Measurements from ENCODE around the gene FAT1.

The FAT1 gene

GRCh38 chr4:186754976-186755375 is 31.3 kb upstream of the FAT1 start:
- Histone ChIP-seq H3K27me3 (ENCODE audit: control insufficient read depth in 5 of 5, insufficient read depth in 4 of 5, low read length in 5 of 5) (no peaks in the 10 kb centered on the region), H3K9ac (ENCODE audit: low read length in 5 of 5) (no peak overlapping the region), H3K4me1 (ENCODE audit: control insufficient read depth in 5 of 5, insufficient read depth in 5 of 5, low read length in 5 of 5) (peaks cover 0 to 4% (median under 1%) of the 10 kb centered on the region in 5 donors), H3K27ac (ENCODE audit: low read depth, low read length) (no peak overlapping the region), H3K9me3 (ENCODE audit: control insufficient read depth in 5 of 5, low read length in 5 of 5) (peaks cover 0 to 2% (median 0%) of the 10 kb centered on the region in 5 donors), H3K36me3 (ENCODE audit: control insufficient read depth in 5 of 5, insufficient read depth in 5 of 5, low read length in 5 of 5) (no peaks in the 10 kb centered on the region), H3K4me3 (ENCODE audit: low read depth in 1 of 5, low read length in 5 of 5) (no peak overlapping the region)

DNA sequence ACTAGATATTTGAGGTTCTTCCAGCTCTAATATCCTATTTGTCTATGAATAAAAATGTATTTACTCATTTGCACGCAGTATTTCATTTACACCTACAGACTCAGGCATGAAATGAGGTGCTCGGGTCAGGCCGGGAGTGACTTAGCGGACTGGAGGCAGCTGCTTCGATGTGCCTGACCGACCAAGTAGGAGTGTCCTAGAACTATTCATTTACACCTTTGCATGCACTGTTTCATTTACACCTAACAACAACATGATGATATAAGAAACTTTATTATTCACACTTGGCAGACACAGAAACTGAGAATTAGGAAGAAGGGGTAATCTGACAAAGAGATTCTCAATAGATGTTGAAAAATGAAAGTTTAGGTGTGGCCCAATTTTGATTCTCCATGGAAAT is 28.7 kb upstream of the FAT1 start:
- H3K36me3 ChIP-seq (ENCODE audit: control insufficient read depth in 5 of 5, insufficient read depth in 5 of 5, low read length in 5 of 5): no peaks in the 10 kb centered on the region
- H3K27me3 ChIP-seq (ENCODE audit: control insufficient read depth in 5 of 5, insufficient read depth in 4 of 5, low read length in 5 of 5): no peaks in the 10 kb centered on the region
- H3K9ac ChIP-seq (ENCODE audit: low read length in 5 of 5): no peak overlapping the region
- no peak overlapping the region for H3K27ac ChIP-seq (ENCODE audit: low read depth, low read length)
- H3K4me1 ChIP-seq (ENCODE audit: control insufficient read depth in 5 of 5, insufficient read depth in 5 of 5, low read length in 5 of 5): peaks cover 0 to 9% (median 7%) of the 10 kb centered on the region in 5 donors
- no peak overlapping the region for H3K4me3 ChIP-seq (ENCODE audit: low read depth in 1 of 5, low read length in 5 of 5)
- peaks cover 0 to 2% (median 0%) of the 10 kb centered on the region in 5 donors for H3K9me3 ChIP-seq (ENCODE audit: control insufficient read depth in 5 of 5, low read length in 5 of 5)

GRCh38 chr4:186749611-186750281 is 26.1 kb upstream of the FAT1 start:
- no peaks in the 10 kb centered on the region for H3K9me3 ChIP-seq (ENCODE audit: control insufficient read depth in 5 of 5, low read length in 5 of 5)
- H3K4me1 ChIP-seq (ENCODE audit: control insufficient read depth in 5 of 5, insufficient read depth in 5 of 5, low read length in 5 of 5): peaks cover 0 to 9% (median 7%) of the 10 kb centered on the region in 5 donors
- H3K36me3 ChIP-seq (ENCODE audit: control insufficient read depth in 5 of 5, insufficient read depth in 5 of 5, low read length in 5 of 5): no peaks in the 10 kb centered on the region
- H3K9ac ChIP-seq (ENCODE audit: low read length in 5 of 5): no peak overlapping the region
- H3K4me3 ChIP-seq (ENCODE audit: low read depth in 1 of 5, low read length in 5 of 5): peak overlapping the region in 3 of 5 donors; percentile 1 to 27 (median 19)
- H3K27me3 ChIP-seq (ENCODE audit: control insufficient read depth in 5 of 5, insufficient read depth in 4 of 5, low read length in 5 of 5): no peaks in the 10 kb centered on the region
- no peak overlapping the region for H3K27ac ChIP-seq (ENCODE audit: low read depth, low read length)

DNA sequence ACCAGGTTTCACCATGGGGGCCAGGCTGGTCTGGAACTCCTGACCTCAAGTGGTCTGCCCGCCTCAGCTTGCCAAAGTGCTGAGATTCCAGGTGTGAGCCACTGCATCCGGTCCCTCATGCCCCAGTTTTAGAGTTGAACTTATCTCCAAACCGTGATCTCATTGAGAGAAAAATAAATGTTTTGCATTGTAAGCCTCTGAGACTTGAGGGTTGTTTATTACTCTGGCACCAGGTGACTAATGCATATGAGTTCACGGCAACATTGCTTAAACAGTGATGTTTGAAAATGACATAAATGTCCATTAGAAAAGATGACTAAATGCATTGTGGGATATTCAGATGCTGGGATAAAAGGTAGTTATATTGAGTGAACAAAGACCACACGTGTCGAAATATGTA is 22.9 kb upstream of the FAT1 start:
- no peak overlapping the region for H3K9ac ChIP-seq (ENCODE audit: low read length in 5 of 5)
- H3K4me3 ChIP-seq (ENCODE audit: low read depth in 1 of 5, low read length in 5 of 5): no peak overlapping the region
- no peak overlapping the region for H3K27ac ChIP-seq (ENCODE audit: low read depth, low read length)
- peaks cover 0 to 9% (median 7%) of the 10 kb centered on the region in 5 donors for H3K4me1 ChIP-seq (ENCODE audit: control insufficient read depth in 5 of 5, insufficient read depth in 5 of 5, low read length in 5 of 5)
- no peaks in the 10 kb centered on the region for H3K36me3 ChIP-seq (ENCODE audit: control insufficient read depth in 5 of 5, insufficient read depth in 5 of 5, low read length in 5 of 5)
- H3K27me3 ChIP-seq (ENCODE audit: control insufficient read depth in 5 of 5, insufficient read depth in 4 of 5, low read length in 5 of 5): no peaks in the 10 kb centered on the region
- H3K9me3 ChIP-seq (ENCODE audit: control insufficient read depth in 5 of 5, low read length in 5 of 5): no peaks in the 10 kb centered on the region

- no peak overlapping the region for H3K27ac ChIP-seq (ENCODE audit: low read depth, low read length)
- no peak overlapping the region for H3K9ac ChIP-seq (ENCODE audit: low read length in 5 of 5)
- no peaks in the 10 kb centered on the region for H3K9me3 ChIP-seq (ENCODE audit: control insufficient read depth in 5 of 5, low read length in 5 of 5)
- no peaks in the 10 kb centered on the region for H3K36me3 ChIP-seq (ENCODE audit: control insufficient read depth in 5 of 5, insufficient read depth in 5 of 5, low read length in 5 of 5)
- no peak overlapping the region for H3K4me3 ChIP-seq (ENCODE audit: low read depth in 1 of 5, low read length in 5 of 5)
- H3K27me3 ChIP-seq (ENCODE audit: control insufficient read depth in 5 of 5, insufficient read depth in 4 of 5, low read length in 5 of 5): no peaks in the 10 kb centered on the region
- H3K4me1 ChIP-seq (ENCODE audit: control insufficient read depth in 5 of 5, insufficient read depth in 5 of 5, low read length in 5 of 5): no peaks in the 10 kb centered on the region
Observed at GRCh38 chr4:186743261-186743660, 19.6 kb upstream of the FAT1 start.

GRCh38 chr4:186740822-186741221 is 17.2 kb upstream of the FAT1 start:
- Histone ChIP-seq H3K4me1 (ENCODE audit: control insufficient read depth in 5 of 5, insufficient read depth in 5 of 5, low read length in 5 of 5) (no peaks in the 10 kb centered on the region), H3K36me3 (ENCODE audit: control insufficient read depth in 5 of 5, insufficient read depth in 5 of 5, low read length in 5 of 5) (no peaks in the 10 kb centered on the region), H3K9ac (ENCODE audit: low read length in 5 of 5) (no peak overlapping the region), H3K9me3 (ENCODE audit: control insufficient read depth in 5 of 5, low read length in 5 of 5) (no peaks in the 10 kb centered on the region), H3K27ac (ENCODE audit: low read depth, low read length) (no peak overlapping the region), H3K4me3 (ENCODE audit: low read depth in 1 of 5, low read length in 5 of 5) (no peak overlapping the region), H3K27me3 (ENCODE audit: control insufficient read depth in 5 of 5, insufficient read depth in 4 of 5, low read length in 5 of 5) (no peaks in the 10 kb centered on the region)

GRCh38 chr4:186739802-186740434 is 16.3 kb upstream of the FAT1 start:
- H3K27ac ChIP-seq (ENCODE audit: low read depth, low read length): no peak overlapping the region
- no peaks in the 10 kb centered on the region for H3K9me3 ChIP-seq (ENCODE audit: control insufficient read depth in 5 of 5, low read length in 5 of 5)
- no peaks in the 10 kb centered on the region for H3K36me3 ChIP-seq (ENCODE audit: control insufficient read depth in 5 of 5, insufficient read depth in 5 of 5, low read length in 5 of 5)
- H3K27me3 ChIP-seq (ENCODE audit: control insufficient read depth in 5 of 5, insufficient read depth in 4 of 5, low read length in 5 of 5): no peaks in the 10 kb centered on the region
- H3K4me3 ChIP-seq (ENCODE audit: low read depth in 1 of 5, low read length in 5 of 5): no peak overlapping the region
- no peak overlapping the region for H3K9ac ChIP-seq (ENCODE audit: low read length in 5 of 5)
- H3K4me1 ChIP-seq (ENCODE audit: control insufficient read depth in 5 of 5, insufficient read depth in 5 of 5, low read length in 5 of 5): no peaks in the 10 kb centered on the region

- Histone ChIP-seq H3K9ac (ENCODE audit: low read length in 5 of 5) (no peak overlapping the region), H3K4me1 (ENCODE audit: control insufficient read depth in 5 of 5, insufficient read depth in 5 of 5, low read length in 5 of 5) (no peaks in the 10 kb centered on the region), H3K27me3 (ENCODE audit: control insufficient read depth in 5 of 5, insufficient read depth in 4 of 5, low read length in 5 of 5) (no peaks in the 10 kb centered on the region), H3K9me3 (ENCODE audit: control insufficient read depth in 5 of 5, low read length in 5 of 5) (no peaks in the 10 kb centered on the region), H3K27ac (ENCODE audit: low read depth, low read length) (no peak overlapping the region), H3K36me3 (ENCODE audit: control insufficient read depth in 5 of 5, insufficient read depth in 5 of 5, low read length in 5 of 5) (no peaks in the 10 kb centered on the region), H3K4me3 (ENCODE audit: low read depth in 1 of 5, low read length in 5 of 5) (no peak overlapping the region)
Observed at GRCh38 chr4:186739317-186739716, 15.7 kb upstream of the FAT1 start.

GRCh38 chr4:186738421-186738820 is 14.8 kb upstream of the FAT1 start:
- no peaks in the 10 kb centered on the region for H3K9me3 ChIP-seq (ENCODE audit: control insufficient read depth in 5 of 5, low read length in 5 of 5)
- H3K27me3 ChIP-seq (ENCODE audit: control insufficient read depth in 5 of 5, insufficient read depth in 4 of 5, low read length in 5 of 5): no peaks in the 10 kb centered on the region

DNA sequence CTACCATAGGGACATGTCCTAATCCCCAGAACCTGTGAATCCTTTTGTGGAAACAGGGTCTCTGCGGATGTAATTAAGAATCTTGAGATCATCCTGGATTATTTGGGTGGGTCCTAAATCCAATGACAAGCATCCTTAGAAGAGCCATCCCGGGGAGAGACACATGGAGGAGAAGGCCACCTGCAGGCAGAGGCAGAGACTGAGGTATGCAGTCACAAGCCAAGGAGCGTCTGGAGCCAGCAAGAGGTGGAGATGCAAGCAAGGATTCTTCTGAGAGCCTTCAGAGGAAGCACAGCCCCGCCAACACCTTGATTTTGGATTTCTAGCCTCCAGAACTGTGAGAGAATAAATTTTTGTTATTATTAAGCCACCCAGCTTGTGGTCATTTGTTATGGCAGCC is 13.8 kb upstream of the FAT1 start:
- Histone ChIP-seq H3K4me3 (ENCODE audit: low read depth in 1 of 5, low read length in 5 of 5) (no peak overlapping the region), H3K27ac (ENCODE audit: low read depth, low read length) (no peak overlapping the region), H3K36me3 (ENCODE audit: control insufficient read depth in 5 of 5, insufficient read depth in 5 of 5, low read length in 5 of 5) (no peaks in the 10 kb centered on the region), H3K9ac (ENCODE audit: low read length in 5 of 5) (no peak overlapping the region), H3K9me3 (ENCODE audit: control insufficient read depth in 5 of 5, low read length in 5 of 5) (no peaks in the 10 kb centered on the region), H3K4me1 (ENCODE audit: control insufficient read depth in 5 of 5, insufficient read depth in 5 of 5, low read length in 5 of 5) (no peaks in the 10 kb centered on the region), H3K27me3 (ENCODE audit: control insufficient read depth in 5 of 5, insufficient read depth in 4 of 5, low read length in 5 of 5) (no peaks in the 10 kb centered on the region)

More at GRCh38 chr4:186738421-186738820, 14.8 kb upstream of the FAT1 start:
- H3K27ac ChIP-seq (ENCODE audit: low read depth, low read length): no peak overlapping the region
- no peak overlapping the region for H3K9ac ChIP-seq (ENCODE audit: low read length in 5 of 5)
- H3K36me3 ChIP-seq (ENCODE audit: control insufficient read depth in 5 of 5, insufficient read depth in 5 of 5, low read length in 5 of 5): no peaks in the 10 kb centered on the region
- no peaks in the 10 kb centered on the region for H3K4me1 ChIP-seq (ENCODE audit: control insufficient read depth in 5 of 5, insufficient read depth in 5 of 5, low read length in 5 of 5)
- no peak overlapping the region for H3K4me3 ChIP-seq (ENCODE audit: low read depth in 1 of 5, low read length in 5 of 5)
